Common myeloid progenitor, CD34-positive (primary cell): ENCODE data around the gene KRR1. TPM values are rescaled to one million over a fixed set of nuclear protein-coding genes. Genes with fewer than 3 reads are reported as not detected.

Experiments used
- CTCF ChIA-PET: fragments of 350-600 bp; sonication (Branson Sonifier 250); formaldehyde crosslinking; loops from one replicate; lab custom pipeline; 2021; ENCODE audit warnings: antibody characterized with exemption; lab: Charles Lee
- POLR2A ChIA-PET: fragments of 350-600 bp; sonication (Branson Sonifier 250); formaldehyde crosslinking; loops from one replicate; lab custom pipeline; 2021; ENCODE audit warnings: antibody characterized with exemption; lab: Charles Lee
- DNase-seq, 3 donors: peaks; one replicate each; pipeline versions ENCODE4 v3.0.0 to v3.0.0-alpha.2; 2013
- H3K27ac ChIP-seq, 2 experiments: 1 replicate in 1 of 2; 2 replicates in 1 of 2; pipeline ENCODE4 v1.7.0; 2013; ENCODE audit warnings: inconsistent platforms in 2 of 2, low read length in 2 of 2, mild to moderate bottlenecking in 2 of 2, low read depth in 1 of 2, moderate library complexity in 1 of 2; ENCODE audit not compliant: severe bottlenecking in 2 of 2, insufficient read depth in 1 of 2, poor library complexity in 1 of 2
- H3K27me3 ChIP-seq, 5 experiments: replicated peaks in 2 of 5; 1 replicate in 3 of 5; 2 replicates in 2 of 5; pipeline versions ENCODE4 v1.6.1 to v1.7.0; 2013; ENCODE audit warnings: low read length in 4 of 5, mild to moderate bottlenecking in 2 of 5, moderate library complexity in 2 of 5, inconsistent platforms in 1 of 5; ENCODE audit not compliant: insufficient read depth in 5 of 5, control insufficient read depth in 4 of 5
- H3K36me3 ChIP-seq, 4 experiments: 1 replicate in 2 of 4; 2 replicates in 2 of 4; pipeline versions ENCODE4 v1.6.1 to v1.7.0; 2013; ENCODE audit warnings: low read length in 3 of 4, control low read depth in 1 of 4, mild to moderate bottlenecking in 1 of 4; ENCODE audit not compliant: control insufficient read depth in 4 of 4, insufficient read depth in 4 of 4
- H3K4me1 ChIP-seq, 4 experiments: 1 replicate in 3 of 4; 2 replicates in 1 of 4; pipeline versions ENCODE4 v1.6.1 to v1.7.1; 2013; ENCODE audit warnings: low read length in 3 of 4, mild to moderate bottlenecking in 3 of 4, control low read depth in 1 of 4, inconsistent platforms in 1 of 4, moderate library complexity in 1 of 4; ENCODE audit not compliant: control insufficient read depth in 4 of 4, insufficient read depth in 4 of 4; ENCODE audit errors: control extremely low read depth in 1 of 4
- H3K4me3 ChIP-seq, 7 experiments: 1 replicate in 4 of 7; 2 replicates in 3 of 7; pipeline versions ENCODE4 v1.5.1 to v1.7.0; 2013; ENCODE audit warnings: mild to moderate bottlenecking in 7 of 7, low read length in 6 of 7, moderate library complexity in 6 of 7, inconsistent platforms in 2 of 7, low read depth in 2 of 7, control low read depth in 1 of 7; ENCODE audit not compliant: insufficient read depth in 4 of 7, control insufficient read depth in 1 of 7; ENCODE audit errors: extremely low read depth in 1 of 7
- H3K9me3 ChIP-seq, 5 experiments: 1 replicate in 4 of 5; 2 replicates in 1 of 5; pipeline versions ENCODE4 v1.6.1 to v1.7.1; 2013; ENCODE audit warnings: low read length in 4 of 5, mild to moderate bottlenecking in 2 of 5, inconsistent platforms in 1 of 5, low read depth in 1 of 5, moderate library complexity in 1 of 5; ENCODE audit not compliant: control insufficient read depth in 4 of 5, insufficient read depth in 2 of 5; ENCODE audit errors: control extremely low read depth in 1 of 5
- WGBS: methylation state at CpG from one replicate; pipeline ENCODE4 v1.1.5; 2013; ENCODE audit not compliant: insufficient coverage; 5-methylcytosine and 5-hydroxymethylcytosine counted together
- polyA plus RNA-seq: library from polyadenylated mRNA; unstranded; fragments of 120-200 nt; gene quantifications from one replicate; pipeline ENCODE4 v1.2.1, GENCODE V29; 2013

Gene KRR1
- 93.0 TPM for polyA plus RNA-seq

DNA sequence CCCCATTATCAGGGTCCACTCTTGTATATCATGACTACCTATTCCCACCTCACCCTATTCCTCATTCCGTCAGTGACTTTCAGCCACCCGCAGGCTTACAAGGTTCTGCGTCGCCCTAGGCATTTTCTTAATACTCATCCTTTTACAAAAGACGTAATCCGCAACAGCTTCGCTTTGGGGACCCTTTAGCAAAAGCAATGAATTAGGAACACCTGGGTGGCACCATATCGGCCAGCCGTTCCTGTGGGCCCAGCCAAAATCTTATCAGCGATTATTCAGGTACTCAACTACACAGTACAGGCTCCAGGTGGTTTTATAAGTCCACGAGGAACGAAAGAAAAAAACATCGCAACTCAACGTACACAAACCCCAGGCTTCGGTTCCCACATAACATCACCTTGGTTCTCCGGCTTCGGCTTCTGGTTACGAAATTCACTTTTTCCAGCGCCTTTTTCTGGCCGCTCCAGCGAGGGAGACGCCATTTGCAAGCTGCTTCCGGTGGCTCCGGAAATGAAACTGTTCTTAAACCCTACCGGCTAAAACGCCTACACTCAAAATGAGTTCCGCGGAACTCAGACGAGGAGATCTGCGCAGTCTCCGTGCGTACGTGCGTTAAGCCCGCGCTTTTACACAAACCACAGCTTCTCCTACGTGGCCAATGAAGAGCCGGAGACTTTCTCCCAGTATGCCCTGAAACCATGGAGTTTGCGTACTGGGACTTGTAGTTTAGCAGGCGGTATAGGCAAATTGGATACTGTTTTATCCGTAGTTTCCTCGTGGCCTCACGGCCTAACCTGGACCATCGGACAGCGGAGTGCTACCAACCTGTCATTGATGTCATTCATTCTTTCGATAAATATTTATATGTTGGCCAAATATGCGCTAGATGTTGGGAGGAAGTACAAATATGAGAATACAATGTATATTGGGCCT, at the start of gene KRR1:
Gene KRR1 (minus strand): TSS at position 494 of the 933 bp plus-strand sequence. CDS start 12 bp downstream, at position 482.
- peak; percentile 98 to 99 (median 99) for DNase-seq
- CTCF ChIA-PET = interaction anchor here (0.9 to 2.1 kb wide), 5 partner anchors 14 to 182 kb away, joined by 3 to 10 read pairs (median 4); partner anchors contain the start of gene CAPS2
- 5% methylated on average over 41 of the region's 47 CpGs for WGBS

DNA sequence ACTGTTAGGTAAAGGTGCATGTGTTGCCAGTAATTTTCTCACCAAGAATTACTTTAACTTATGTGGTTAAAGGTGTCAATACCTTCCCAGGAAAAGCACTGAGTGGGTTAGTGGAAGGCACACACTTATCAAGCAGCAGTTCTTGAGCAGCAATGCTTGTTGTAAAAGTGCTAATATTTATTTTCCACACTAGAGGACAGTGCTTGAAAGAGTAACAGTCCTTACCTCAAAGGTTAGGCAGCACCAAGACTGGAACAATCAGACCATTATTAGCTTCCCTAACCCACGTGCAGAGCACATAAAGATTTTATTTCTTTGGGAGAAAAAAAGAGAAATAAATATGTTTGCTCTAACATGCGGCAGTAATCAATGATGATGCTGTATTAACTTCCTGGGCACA, 48.8 kb upstream of the KRR1 start:
- no peaks in the 10 kb centered on the region for H3K36me3 ChIP-seq
- WGBS = no CpG with 5 or more reads among the region's 2 CpGs
- ChIA-PET POLR2A (interaction anchor here (0.7 kb wide), 1 partner anchor 429 kb away, joined by 4 read pairs; no protein-coding TSS in a partner anchor), CTCF (interaction anchor here (1.0 kb wide), 1 partner anchor 475 kb away, joined by 3 read pairs; no protein-coding TSS in a partner anchor)
- no peak overlapping the region for H3K4me3 ChIP-seq
- no peak overlapping the region for H3K27ac ChIP-seq
- H3K27me3 ChIP-seq = no peaks in the 10 kb centered on the region
- peaks cover 0 to 3% (median 1%) of the 10 kb centered on the region in 4 experiments for H3K4me1 ChIP-seq
- DNase-seq = peak in 1 of 3 donors; percentile 3
- H3K9me3 ChIP-seq = no peaks in the 10 kb centered on the region

More for the DNA sequence above, at the start of gene KRR1:
- Histone ChIP-seq H3K27me3 (no peaks in the 10 kb centered on the region), H3K4me3 (peak within 1 kb of the TSS; percentile 62 to 99 (median 96)), H3K4me1 (peaks cover 10 to 18% (median 11%) of the 10 kb centered on the region in 4 experiments), H3K27ac (peak within 1 kb of the TSS; percentile 96 to 97), H3K9me3 (no peaks in the 10 kb centered on the region), H3K36me3 (peaks cover 0 to 10% (median 4%) of the 10 kb centered on the region in 4 experiments)
- POLR2A ChIA-PET = interaction anchor here (0.8 kb wide), 1 partner anchor 178 kb away, joined by 4 read pairs; no protein-coding TSS in a partner anchor

DNA sequence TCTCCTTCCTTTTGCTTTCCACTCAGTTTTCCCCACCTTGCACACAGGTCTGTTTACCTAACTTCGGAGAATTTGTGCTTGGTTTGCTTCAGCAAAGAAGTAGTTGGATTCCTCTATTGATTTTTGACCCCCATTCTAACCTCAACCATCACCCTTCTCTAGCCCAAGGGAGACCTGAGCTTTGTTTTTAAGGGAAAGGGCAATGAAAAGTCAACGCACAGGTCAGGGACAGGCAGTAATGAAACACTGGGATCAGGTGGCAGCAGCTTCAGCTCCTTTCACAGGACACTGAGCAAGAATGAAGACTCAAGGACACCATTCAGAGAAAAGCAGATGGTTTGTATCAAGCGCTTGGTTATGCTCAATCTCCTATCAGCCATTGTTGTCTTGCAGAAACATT, 46.9 kb upstream of the KRR1 start:
- CTCF ChIA-PET = no interaction called here
- H3K9me3 ChIP-seq = no peaks in the 10 kb centered on the region
- 100% methylated on average over 2 of the region's 3 CpGs for WGBS
- peaks cover 0 to 3% (median 1%) of the 10 kb centered on the region in 4 experiments for H3K4me1 ChIP-seq
- no peak for DNase-seq
- H3K27ac ChIP-seq = no peak overlapping the region
- no peaks in the 10 kb centered on the region for H3K36me3 ChIP-seq
- no peak overlapping the region for H3K4me3 ChIP-seq
- POLR2A ChIA-PET = no interaction called here
- H3K27me3 ChIP-seq = no peaks in the 10 kb centered on the region

DNA sequence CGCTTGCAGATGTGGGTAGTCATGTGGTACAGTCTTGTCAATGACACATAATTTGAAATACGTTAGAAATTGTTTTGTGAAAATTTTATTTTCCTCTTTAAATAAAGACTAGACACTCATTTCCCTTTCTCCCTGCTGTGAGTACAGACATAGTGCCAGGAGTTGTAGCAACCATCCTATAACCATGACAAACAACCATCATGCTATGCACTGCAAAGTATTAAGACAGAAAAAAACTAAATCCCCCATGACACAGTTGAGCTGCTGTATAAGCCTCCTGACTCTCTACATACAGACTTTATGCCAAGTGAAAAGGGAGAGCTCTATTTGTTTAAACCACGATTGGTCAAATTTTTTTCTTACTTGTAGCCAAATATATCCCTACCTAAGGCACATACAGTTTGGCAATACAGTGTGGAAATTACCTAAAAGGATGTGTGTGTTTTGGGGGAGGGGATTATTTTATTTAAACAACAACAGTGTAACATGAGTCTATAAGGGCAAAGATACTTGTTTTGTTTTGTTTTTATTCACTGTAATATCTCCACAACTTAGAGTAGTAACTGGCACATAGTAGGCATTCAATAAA, 45.0 kb upstream of the KRR1 start:
- no CpG with 5 or more reads among the region's 3 CpGs for WGBS
- ChIA-PET CTCF (interaction anchor here (1.4 kb wide), 1 partner anchor 12 kb away, joined by 3 read pairs; no protein-coding TSS in a partner anchor), POLR2A (no interaction called here)
- H3K4me1 ChIP-seq = peaks cover 0 to 1% (median 0%) of the 10 kb centered on the region in 4 experiments
- DNase-seq = no peak
- H3K36me3 ChIP-seq = no peaks in the 10 kb centered on the region
- H3K27ac ChIP-seq = no peak overlapping the region
- no peaks in the 10 kb centered on the region for H3K27me3 ChIP-seq
- no peak overlapping the region for H3K4me3 ChIP-seq
- no peaks in the 10 kb centered on the region for H3K9me3 ChIP-seq

DNA sequence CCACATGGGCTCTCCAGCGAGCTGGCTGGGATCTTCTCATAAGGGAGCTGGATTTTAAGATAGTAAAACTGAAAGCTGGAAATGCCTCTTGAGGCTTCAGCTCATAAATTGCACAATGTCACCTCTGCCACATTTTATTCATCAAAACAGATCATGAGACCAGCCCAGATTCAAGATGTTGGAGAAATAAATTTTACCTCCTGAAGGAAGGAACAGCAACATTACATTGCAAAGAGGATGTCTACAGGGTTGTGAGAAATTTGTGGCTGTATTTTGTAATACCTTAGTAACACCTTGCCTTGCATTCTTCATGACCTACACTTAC, 43.1 kb upstream of the KRR1 start:
- Histone ChIP-seq H3K9me3 (no peaks in the 10 kb centered on the region), H3K27me3 (peaks cover 0 to 3% (median 0%) of the 10 kb centered on the region in 5 experiments), H3K4me3 (no peak overlapping the region), H3K36me3 (no peaks in the 10 kb centered on the region), H3K4me1 (no peaks in the 10 kb centered on the region), H3K27ac (no peak overlapping the region)
- no peak for DNase-seq
- POLR2A ChIA-PET = no interaction called here
- CTCF ChIA-PET = interaction anchor here (1.4 to 1.5 kb wide), 2 partner anchors 11 kb away, joined by 3 to 4 read pairs; no protein-coding TSS in a partner anchor
- WGBS = no CpG with 5 or more reads among the region's 1 CpG

DNA sequence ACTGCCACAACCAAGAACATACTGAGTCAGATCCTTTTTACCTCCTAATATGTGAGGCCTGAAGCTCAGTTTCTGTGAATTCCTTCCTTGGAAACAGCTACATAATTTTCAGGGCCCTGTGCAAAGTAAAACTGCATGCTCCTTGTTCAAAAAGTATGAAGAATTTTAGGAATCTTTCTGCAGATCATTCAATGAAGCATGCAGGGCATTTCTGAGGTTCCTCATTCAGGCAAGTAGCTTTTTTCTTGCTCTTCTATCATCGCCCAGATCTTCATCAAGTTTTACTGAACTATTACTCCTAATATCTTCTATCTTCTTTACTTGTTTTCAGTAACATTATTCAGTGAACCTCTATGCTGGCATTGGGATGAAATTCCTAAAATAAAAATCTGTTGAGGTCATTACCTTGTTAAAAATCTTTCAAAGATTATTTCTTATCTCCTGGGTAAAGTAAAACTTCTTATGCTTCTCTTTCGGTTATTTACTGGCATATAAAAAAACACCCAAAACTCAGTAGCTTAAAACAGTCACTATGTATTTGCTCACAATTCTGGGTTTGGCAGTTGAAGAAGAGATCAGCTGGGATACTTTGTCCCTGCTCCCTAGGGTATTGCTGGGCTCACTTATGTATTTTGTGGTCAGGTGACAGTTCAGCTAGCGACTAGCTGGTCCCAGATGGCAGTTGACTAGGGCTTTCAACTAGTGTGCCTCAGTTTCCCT, 42.6 kb upstream of the KRR1 start:
- no CpG with 5 or more reads among the region's 3 CpGs for WGBS
- no peaks in the 10 kb centered on the region for H3K4me1 ChIP-seq
- no peak for DNase-seq

More for the DNA sequence above, 42.6 kb upstream of the KRR1 start:
- no peak overlapping the region for H3K4me3 ChIP-seq
- peaks cover 0 to 3% (median 0%) of the 10 kb centered on the region in 5 experiments for H3K27me3 ChIP-seq
- POLR2A ChIA-PET = no interaction called here
- H3K27ac ChIP-seq = no peak overlapping the region
- H3K9me3 ChIP-seq = no peaks in the 10 kb centered on the region
- CTCF ChIA-PET = interaction anchor here (1.2 to 1.5 kb wide), 3 partner anchors 10 to 26 kb away, joined by 3 to 4 read pairs (median 3); no protein-coding TSS in a partner anchor
- H3K36me3 ChIP-seq = no peaks in the 10 kb centered on the region
